WTC11 (cell line): ENCODE results near the gene ZFP3. TPM values are rescaled to one million over a fixed set of nuclear protein-coding genes. Genes with fewer than 3 reads are reported as not detected.
A peak's percentile ranks its signal among the peaks of the same experiment; 100 is the strongest.

Experiments
- ATAC-seq: fragments of 200-7000 bp; cut with Tn5 transposase; 2 replicates; pipeline ENCODE4 v1.10.0; 2021; ENCODE audit warnings: mild to moderate bottlenecking, moderate library complexity
- CTCF ChIA-PET: fragments of 300-600 bp; sonication (Branson Sonifier 250); formaldehyde crosslinking; loops from one replicate; lab custom pipeline; 2021; ENCODE audit warnings: antibody characterized with exemption; lab: Charles Lee
- POLR2A ChIA-PET: fragments of 350-600 bp; sonication (Branson Sonifier 250); formaldehyde crosslinking; loops from one replicate; lab custom pipeline; 2021; ENCODE audit warnings: antibody characterized with exemption; lab: Charles Lee
- DNase-seq: peaks from one replicate; pipeline ENCODE4 v3.0.0; 2021; ENCODE audit warnings: low spot score
- H3K27ac Mint-ChIP-seq: 2 replicates; pipeline ENCODE4 v1.8.0; 2021; ENCODE audit warnings: mixed read lengths
- H3K27me3 Mint-ChIP-seq: 2 replicates; pipeline ENCODE4 v1.8.0; 2021; ENCODE audit warnings: low read depth, mild to moderate bottlenecking, moderate library complexity, mixed read lengths
- H3K36me3 Mint-ChIP-seq: 2 replicates; pipeline ENCODE4 v1.8.0; 2021; ENCODE audit warnings: mixed read lengths
- H3K4me1 Mint-ChIP-seq: 2 replicates; pipeline ENCODE4 v1.8.0; 2022; ENCODE audit warnings: mixed read lengths
- H3K4me3 Mint-ChIP-seq: 2 replicates; pipeline ENCODE4 v1.8.0; 2021; ENCODE audit warnings: mild to moderate bottlenecking, moderate library complexity, mixed read lengths
- H3K9me3 Mint-ChIP-seq: 2 replicates; pipeline ENCODE4 v1.8.0; 2021; ENCODE audit warnings: mixed read lengths
- CBFB ChIP-seq: sonication (generic); formaldehyde crosslinking; IDR thresholded peaks from 2 replicates; pipeline ENCODE4 v1.8.1; 2022; ENCODE audit warnings: mild to moderate bottlenecking, low read depth, missing genetic modification reagents
- CREM ChIP-seq: sonication (generic); formaldehyde crosslinking; IDR thresholded peaks from 2 replicates; pipeline ENCODE4 v1.8.1; 2022; ENCODE audit warnings: mild to moderate bottlenecking, missing genetic modification reagents, moderate library complexity
- E2F1 ChIP-seq: sonication (generic); formaldehyde crosslinking; IDR thresholded peaks from 2 replicates; pipeline ENCODE4 v1.8.0; 2022; ENCODE audit warnings: mild to moderate bottlenecking, missing genetic modification reagents
- ELF4 ChIP-seq: sonication (generic); formaldehyde crosslinking; IDR thresholded peaks from 2 replicates; pipeline ENCODE4 v1.8.1; 2022; ENCODE audit warnings: low read depth, mild to moderate bottlenecking, moderate library complexity, missing genetic modification reagents
- FOXJ3 ChIP-seq: sonication (generic); formaldehyde crosslinking; IDR thresholded peaks from 2 replicates; pipeline ENCODE4 v1.9.0; 2021; ENCODE audit warnings: missing genetic modification reagents, mild to moderate bottlenecking, borderline replicate concordance
- GABPB1 ChIP-seq: sonication (generic); formaldehyde crosslinking; IDR thresholded peaks from 2 replicates; pipeline ENCODE4 v1.8.1; 2023; ENCODE audit warnings: mild to moderate bottlenecking, missing genetic modification reagents
- JAZF1 ChIP-seq: fragments of 250-450 bp; sonication (Bioruptor Pico); IDR thresholded peaks from 2 replicates; pipeline ENCODE4 v1.9.0; 2021; ENCODE audit warnings: moderate library complexity, mild to moderate bottlenecking, inconsistent platforms
- JUN ChIP-seq: sonication (generic); formaldehyde crosslinking; IDR thresholded peaks from 2 replicates; pipeline ENCODE4 v1.8.0; 2023; ENCODE audit warnings: mild to moderate bottlenecking, missing genetic modification reagents
- MXD4 ChIP-seq: fragments of 250-450 bp; sonication (Bioruptor Pico); IDR thresholded peaks from 2 replicates; pipeline ENCODE4 v1.8.0; 2021; ENCODE audit warnings: mild to moderate bottlenecking, moderate library complexity, borderline replicate concordance
- NFATC4 ChIP-seq: fragments of 250-450 bp; sonication (Bioruptor Pico); IDR thresholded peaks from 2 replicates; pipeline ENCODE4 v1.9.0; 2021; ENCODE audit warnings: mild to moderate bottlenecking
- NFE2L1 ChIP-seq: sonication (generic); formaldehyde crosslinking; IDR thresholded peaks from 2 replicates; pipeline ENCODE4 v1.8.1; 2023; ENCODE audit warnings: missing genetic modification reagents
- OVOL2 ChIP-seq: fragments of 250-450 bp; sonication (Bioruptor Pico); IDR thresholded peaks from 2 replicates; pipeline ENCODE4 v1.9.0; 2021; ENCODE audit warnings: mild to moderate bottlenecking, borderline replicate concordance
- PREB ChIP-seq: sonication (generic); formaldehyde crosslinking; IDR thresholded peaks from 2 replicates; pipeline ENCODE4 v1.8.1; 2022; ENCODE audit warnings: mild to moderate bottlenecking, missing genetic modification reagents, moderate library complexity, borderline replicate concordance
- SMAD4 ChIP-seq: sonication (generic); formaldehyde crosslinking; IDR thresholded peaks from 2 replicates; pipeline ENCODE4 v1.8.0; 2022; ENCODE audit warnings: mild to moderate bottlenecking, missing genetic modification reagents
- TEAD1 ChIP-seq: sonication (generic); formaldehyde crosslinking; IDR thresholded peaks from 2 replicates; pipeline ENCODE4 v1.8.0; 2022; ENCODE audit warnings: mild to moderate bottlenecking, missing genetic modification reagents
- TEAD4 ChIP-seq: sonication (generic); formaldehyde crosslinking; IDR thresholded peaks from 2 replicates; pipeline ENCODE4 v1.8.0; 2022; ENCODE audit warnings: mild to moderate bottlenecking, missing genetic modification reagents
- TP53 ChIP-seq: sonication (generic); formaldehyde crosslinking; IDR thresholded peaks from 2 replicates; pipeline ENCODE4 v1.8.1; 2023; ENCODE audit warnings: mild to moderate bottlenecking, missing genetic modification reagents
- ZMAT4 ChIP-seq: fragments of 250-450 bp; sonication (Bioruptor Pico); IDR thresholded peaks from 2 replicates; pipeline ENCODE4 v1.9.0; 2021; ENCODE audit warnings: mild to moderate bottlenecking
- ZNF138 ChIP-seq: sonication (generic); formaldehyde crosslinking; conservative IDR thresholded peaks from 2 replicates; pipeline ENCODE4 v1.8.1; 2022; ENCODE audit warnings: mild to moderate bottlenecking, moderate library complexity, missing genetic modification reagents
- ZNF263 ChIP-seq: sonication (generic); formaldehyde crosslinking; IDR thresholded peaks from 2 replicates; pipeline ENCODE4 v1.8.1; 2022; ENCODE audit warnings: low read depth, mild to moderate bottlenecking, moderate library complexity, missing genetic modification reagents
- ZNF396 ChIP-seq: fragments of 250-450 bp; sonication (Bioruptor Pico); IDR thresholded peaks from 2 replicates; pipeline ENCODE4 v1.8.0; 2021; ENCODE audit warnings: mild to moderate bottlenecking, moderate library complexity, borderline replicate concordance
- ZNF671 ChIP-seq: fragments of 250-450 bp; sonication (Bioruptor Pico); IDR thresholded peaks from 2 replicates; pipeline ENCODE4 v1.8.0; 2021; ENCODE audit warnings: mild to moderate bottlenecking
- total RNA-seq: library from RNA; stranded (reverse); gene quantifications from 3 replicates; pipeline ENCODE4 v1.2.3, GENCODE V29; 2021
- TF ChIP-seq, protein P1 (sequence below): sonication (generic); formaldehyde crosslinking; IDR thresholded peaks from 2 replicates; pipeline ENCODE4 v1.8.1; 2022; ENCODE audit warnings: low read depth, mild to moderate bottlenecking, moderate library complexity, missing genetic modification reagents, borderline replicate concordance
- TF ChIP-seq, protein P2 (sequence below): sonication (generic); formaldehyde crosslinking; IDR thresholded peaks from 2 replicates; pipeline ENCODE4 v1.8.0; 2023; ENCODE audit warnings: missing genetic modification reagents
- TF ChIP-seq, protein P3 (sequence below): fragments of 250-450 bp; sonication (Bioruptor Pico); IDR thresholded peaks from 2 replicates; pipeline ENCODE4 v1.9.0; 2021; ENCODE audit warnings: moderate library complexity, mild to moderate bottlenecking, inconsistent platforms, borderline replicate concordance
- TF ChIP-seq, protein P4 (sequence below): fragments of 250-450 bp; sonication (Bioruptor Pico); IDR thresholded peaks from 2 replicates; pipeline ENCODE4 v1.8.0; 2021; ENCODE audit warnings: mild to moderate bottlenecking

ZFP3 gene
- total RNA-seq, 1 experiment from 2014 or later, result 0.66 TPM

DNA sequence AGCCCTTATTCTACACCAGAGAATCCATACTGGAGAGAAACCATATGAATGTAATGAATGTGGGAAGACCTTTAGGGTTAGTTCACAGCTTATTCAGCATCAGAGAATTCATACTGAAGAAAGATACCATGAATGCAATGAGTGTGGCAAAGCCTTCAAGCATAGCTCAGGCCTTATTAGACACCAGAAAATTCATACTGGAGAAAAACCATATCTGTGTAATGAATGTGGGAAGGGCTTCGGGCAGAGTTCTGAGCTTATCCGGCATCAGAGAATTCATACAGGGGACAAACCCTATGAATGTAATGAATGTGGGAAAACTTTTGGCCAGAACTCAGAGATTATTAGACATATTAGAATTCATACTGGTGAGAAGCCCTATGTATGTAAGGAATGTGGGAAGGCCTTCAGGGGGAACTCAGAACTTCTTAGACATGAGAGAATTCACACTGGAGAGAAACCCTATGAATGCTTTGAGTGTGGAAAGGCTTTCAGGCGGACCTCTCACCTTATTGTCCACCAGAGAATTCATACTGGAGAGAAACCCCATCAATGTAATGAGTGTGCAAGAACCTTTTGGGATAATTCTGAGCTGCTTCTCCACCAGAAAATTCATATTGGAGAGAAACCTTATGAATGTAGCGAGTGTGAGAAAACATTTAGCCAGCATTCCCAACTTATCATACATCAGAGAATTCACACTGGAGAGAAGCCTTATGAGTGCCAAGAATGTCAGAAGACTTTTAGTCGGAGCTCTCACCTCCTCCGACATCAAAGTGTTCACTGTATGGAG is 14.1 kb downstream of the ZFP3 start:
- ChIA-PET CTCF (no interaction called here), POLR2A (no interaction called here)
- no peak for ATAC-seq
- H3K36me3 Mint-ChIP-seq, result peaks cover 68% of the 10 kb centered on the region
- peaks cover 88% of the 10 kb centered on the region for H3K9me3 Mint-ChIP-seq
- TF ChIP-seq JAZF1 (CRISPR knock-in tag) (no peak), OVOL2 (no peak), E2F1 (no peak), ZNF671 (CRISPR knock-in tag) (no peak), TEAD4 (CRISPR knock-in tag) (no peak), TP53 (CRISPR knock-in tag) (no peak), GABPB1 (CRISPR knock-in tag) (no peak), MXD4 (CRISPR knock-in tag) (no peak), ZNF396 (CRISPR knock-in tag) (no peak), ZMAT4 (CRISPR knock-in tag) (no peak), PREB (CRISPR knock-in tag) (no peak), NFATC4 (CRISPR knock-in tag) (no peak), TEAD1 (CRISPR knock-in tag) (no peak), CREM (CRISPR knock-in tag) (no peak)
- TF ChIP-seq, protein P1, sequence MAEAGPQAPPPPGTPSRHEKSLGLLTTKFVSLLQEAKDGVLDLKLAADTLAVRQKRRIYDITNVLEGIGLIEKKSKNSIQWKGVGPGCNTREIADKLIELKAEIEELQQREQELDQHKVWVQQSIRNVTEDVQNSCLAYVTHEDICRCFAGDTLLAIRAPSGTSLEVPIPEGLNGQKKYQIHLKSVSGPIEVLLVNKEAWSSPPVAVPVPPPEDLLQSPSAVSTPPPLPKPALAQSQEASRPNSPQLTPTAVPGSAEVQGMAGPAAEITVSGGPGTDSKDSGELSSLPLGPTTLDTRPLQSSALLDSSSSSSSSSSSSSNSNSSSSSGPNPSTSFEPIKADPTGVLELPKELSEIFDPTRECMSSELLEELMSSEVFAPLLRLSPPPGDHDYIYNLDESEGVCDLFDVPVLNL (CRISPR knock-in tag), result no peak
- TF ChIP-seq, protein P2, sequence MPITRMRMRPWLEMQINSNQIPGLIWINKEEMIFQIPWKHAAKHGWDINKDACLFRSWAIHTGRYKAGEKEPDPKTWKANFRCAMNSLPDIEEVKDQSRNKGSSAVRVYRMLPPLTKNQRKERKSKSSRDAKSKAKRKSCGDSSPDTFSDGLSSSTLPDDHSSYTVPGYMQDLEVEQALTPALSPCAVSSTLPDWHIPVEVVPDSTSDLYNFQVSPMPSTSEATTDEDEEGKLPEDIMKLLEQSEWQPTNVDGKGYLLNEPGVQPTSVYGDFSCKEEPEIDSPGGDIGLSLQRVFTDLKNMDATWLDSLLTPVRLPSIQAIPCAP (CRISPR knock-in tag), result no peak
- TF ChIP-seq, protein P3, sequence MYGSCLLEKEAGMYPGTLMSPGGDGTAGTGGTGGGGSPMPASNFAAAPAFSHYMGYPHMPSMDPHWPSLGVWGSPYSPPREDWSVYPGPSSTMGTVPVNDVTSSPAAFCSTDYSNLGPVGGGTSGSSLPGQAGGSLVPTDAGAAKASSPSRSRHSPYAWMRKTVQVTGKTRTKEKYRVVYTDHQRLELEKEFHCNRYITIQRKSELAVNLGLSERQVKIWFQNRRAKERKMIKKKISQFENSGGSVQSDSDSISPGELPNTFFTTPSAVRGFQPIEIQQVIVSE (CRISPR knock-in tag), result no peak
- H3K4me3 Mint-ChIP-seq, result no peak overlapping the region
- 0 out of 2 replicates have a peak, but pooled peaks cover 6% of the 10 kb centered on the region for H3K4me1 Mint-ChIP-seq
- no peak overlapping the region for H3K27ac Mint-ChIP-seq
- no peak for DNase-seq
- peaks cover 58% of the 10 kb centered on the region for H3K27me3 Mint-ChIP-seq

- Mint-ChIP-seq H3K27me3 (peaks cover 68% of the 10 kb centered on the region), H3K27ac (peak overlapping the region; percentile 84; the same call in 1 of the 2 replicates), H3K4me1 (0 out of 2 replicates have a peak, but pooled peaks cover 6% of the 10 kb centered on the region), H3K9me3 (peaks cover 49% of the 10 kb centered on the region), H3K4me3 (peak overlapping the region; percentile 89), H3K36me3 (peaks cover 38% of the 10 kb centered on the region)
- no peak for ATAC-seq
- CTCF ChIA-PET, result no interaction called here
- POLR2A ChIA-PET, result interaction anchor here (0.7 to 1.4 kb wide), 2 partner anchors 17 to 143 kb away, joined by 3 read pairs; no protein-coding TSS in a partner anchor
- no peak for DNase-seq
- no peak for TF ChIP-seq JUN (CRISPR knock-in tag)
- TF ChIP-seq SMAD4 (CRISPR knock-in tag), result no peak
- no peak for TF ChIP-seq FOXJ3
- TF ChIP-seq, protein P4, sequence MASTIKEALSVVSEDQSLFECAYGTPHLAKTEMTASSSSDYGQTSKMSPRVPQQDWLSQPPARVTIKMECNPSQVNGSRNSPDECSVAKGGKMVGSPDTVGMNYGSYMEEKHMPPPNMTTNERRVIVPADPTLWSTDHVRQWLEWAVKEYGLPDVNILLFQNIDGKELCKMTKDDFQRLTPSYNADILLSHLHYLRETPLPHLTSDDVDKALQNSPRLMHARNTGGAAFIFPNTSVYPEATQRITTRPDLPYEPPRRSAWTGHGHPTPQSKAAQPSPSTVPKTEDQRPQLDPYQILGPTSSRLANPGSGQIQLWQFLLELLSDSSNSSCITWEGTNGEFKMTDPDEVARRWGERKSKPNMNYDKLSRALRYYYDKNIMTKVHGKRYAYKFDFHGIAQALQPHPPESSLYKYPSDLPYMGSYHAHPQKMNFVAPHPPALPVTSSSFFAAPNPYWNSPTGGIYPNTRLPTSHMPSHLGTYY, result no peak
- no peak for TF ChIP-seq E2F1
- TF ChIP-seq PREB (CRISPR knock-in tag), result no peak
- TF ChIP-seq NFE2L1, result no peak
- no peak for TF ChIP-seq ELF4 (CRISPR knock-in tag)
- no peak for TF ChIP-seq ZNF263 (CRISPR knock-in tag)
- no peak for TF ChIP-seq ZNF138 (CRISPR knock-in tag)
- TF ChIP-seq TEAD1 (CRISPR knock-in tag), result no peak
- no peak for TF ChIP-seq CBFB
Measured at GRCh38 chr17:5096731-5097100, 18.4 kb downstream of the ZFP3 start.
